GM19395 (cell line): ENCODE results near the gene MIPEP.

ENCODE experiments used
- ATAC-seq: cut with Tn5 transposase; IDR thresholded peaks from one replicate; pipeline ENCODE4 v1.9.1; 2021; ENCODE audit warnings: mild to moderate bottlenecking, moderate library complexity; ENCODE audit not compliant: unreplicated experiment

MIPEP gene

GRCh38 chr13:23688336-23688735 is 200.9 kb downstream of the MIPEP start:
- ATAC-seq, result no peak

GRCh38 chr13:23687614-23688013 is 201.6 kb downstream of the MIPEP start:
- ATAC-seq, result no peak

- no peak for ATAC-seq
Observed at GRCh38 chr13:23686948-23687347, 202.3 kb downstream of the MIPEP start.

GRCh38 chr13:23685416-23685815 is 203.8 kb downstream of the MIPEP start:
- no peak for ATAC-seq

GRCh38 chr13:23684647-23685046 is 204.6 kb downstream of the MIPEP start:
- no peak for ATAC-seq

- ATAC-seq, result no peak
Observed at GRCh38 chr13:23683084-23683483, 206.1 kb downstream of the MIPEP start.

GRCh38 chr13:23680845-23681669 is 208.1 kb downstream of the MIPEP start:
- no peak for ATAC-seq
